Medulla oblongata (tissue), 1 donor: ENCODE data around the gene TSPAN11.
"Not testable (repeated sequence)": the region's sequence is repeated elsewhere in the genome, so short reads cannot be mapped to it uniquely, and the experiment has no call there.

Experiments
- DNase-seq: peaks from one replicate; pipeline ENCODE4 v3.0.0-alpha.2; 2015; ENCODE audit errors: extremely low spot score

The TSPAN11 gene

DNA sequence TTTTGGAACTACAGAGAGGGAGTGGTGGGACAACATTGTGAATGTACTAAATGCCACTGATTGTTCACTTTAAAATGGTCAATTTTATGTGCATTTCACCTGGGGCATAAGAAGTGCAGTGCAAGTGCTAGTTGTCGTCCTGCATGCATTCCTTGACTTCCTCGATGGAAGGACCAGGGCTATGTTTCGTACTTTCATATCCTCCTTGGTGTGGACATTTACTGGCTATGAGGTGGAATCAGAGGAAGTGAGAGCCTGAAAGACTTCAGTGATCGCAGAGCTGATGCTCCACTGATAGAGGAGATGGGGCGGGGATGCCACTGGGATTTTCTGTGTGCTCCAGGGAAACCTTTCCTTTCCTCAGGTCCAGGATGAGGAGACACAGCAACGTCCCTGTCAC, 93.0 kb downstream of the TSPAN11 start:
- peak; percentile 55 for DNase-seq

DNA sequence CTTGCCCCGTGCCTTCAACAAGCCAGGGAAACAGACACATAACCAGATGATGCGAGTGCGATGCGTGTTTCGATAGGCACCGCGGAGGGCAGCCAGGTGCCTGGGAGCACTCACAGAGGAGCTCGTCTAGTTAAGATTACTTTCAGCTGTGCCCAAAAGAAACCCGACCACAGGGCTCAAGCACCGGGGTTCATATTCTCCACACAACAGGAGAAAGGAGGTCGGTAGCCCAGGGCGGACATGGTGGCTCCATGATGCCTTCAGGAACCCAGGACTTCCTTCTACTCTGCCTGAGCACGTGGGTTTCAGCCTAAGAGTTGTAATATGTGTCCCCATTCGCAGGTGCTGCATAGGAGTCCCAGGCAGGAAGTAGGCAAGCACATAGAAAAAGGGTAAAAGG, 93.4 kb downstream of the TSPAN11 start:
- DNase-seq, result no peak

DNA sequence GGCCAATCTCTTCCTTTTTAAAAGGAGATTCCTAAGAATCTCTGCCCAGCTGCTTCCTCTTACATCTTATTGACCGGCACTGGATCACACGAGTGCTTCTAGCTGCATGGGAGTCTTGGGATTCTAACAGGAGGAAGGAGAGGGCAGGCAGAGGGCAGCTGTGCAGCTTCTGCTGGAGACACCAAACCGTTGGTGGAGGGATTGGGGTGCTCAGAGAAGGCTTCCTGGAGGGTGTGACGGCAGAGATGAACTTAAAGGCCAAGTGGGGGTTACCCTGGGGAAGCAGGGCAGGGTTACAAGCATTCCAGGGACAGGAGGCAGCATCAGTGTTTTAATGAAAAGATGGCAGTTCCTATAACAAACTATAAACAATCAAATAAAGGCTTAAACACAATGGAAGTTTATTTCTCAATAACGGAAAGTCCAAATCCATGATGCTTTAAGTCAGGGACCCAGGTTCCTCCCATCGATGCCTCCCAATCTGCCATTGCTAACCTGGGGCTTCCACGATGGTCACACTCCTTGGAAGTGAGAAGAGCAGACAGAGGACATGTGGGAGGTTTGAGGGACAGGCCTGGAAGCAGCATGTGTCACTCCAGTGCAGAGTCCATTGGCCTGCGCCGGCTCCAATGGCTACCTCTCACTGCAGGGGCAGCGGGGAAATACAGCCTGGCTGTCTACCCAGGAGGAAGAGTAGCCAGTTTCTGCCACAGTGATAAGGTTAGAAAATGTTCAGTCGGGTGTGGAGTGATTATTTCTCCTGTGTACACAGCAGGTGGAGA, 94.0 kb downstream of the TSPAN11 start:
- DNase-seq, result no peak

DNA sequence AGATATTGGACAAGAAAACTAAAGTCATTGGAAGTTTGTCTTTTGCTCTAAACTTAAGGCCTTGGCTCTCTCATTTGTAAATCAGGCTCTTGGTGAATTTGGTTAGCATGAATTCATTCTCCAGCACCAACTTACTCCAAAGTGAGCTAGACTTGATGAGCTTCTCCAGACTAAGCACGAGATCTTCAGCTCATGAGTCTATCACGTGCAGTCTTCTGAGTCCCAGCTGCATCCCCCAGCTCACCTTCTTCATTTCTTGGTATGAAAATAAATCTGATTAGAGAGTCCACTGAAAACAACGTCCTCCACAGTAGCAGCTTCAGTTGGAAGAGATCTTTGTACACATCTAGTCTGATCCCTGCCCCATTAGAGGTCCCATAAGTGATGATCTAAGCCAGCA, 94.6 kb downstream of the TSPAN11 start:
- DNase-seq, result no peak

DNA sequence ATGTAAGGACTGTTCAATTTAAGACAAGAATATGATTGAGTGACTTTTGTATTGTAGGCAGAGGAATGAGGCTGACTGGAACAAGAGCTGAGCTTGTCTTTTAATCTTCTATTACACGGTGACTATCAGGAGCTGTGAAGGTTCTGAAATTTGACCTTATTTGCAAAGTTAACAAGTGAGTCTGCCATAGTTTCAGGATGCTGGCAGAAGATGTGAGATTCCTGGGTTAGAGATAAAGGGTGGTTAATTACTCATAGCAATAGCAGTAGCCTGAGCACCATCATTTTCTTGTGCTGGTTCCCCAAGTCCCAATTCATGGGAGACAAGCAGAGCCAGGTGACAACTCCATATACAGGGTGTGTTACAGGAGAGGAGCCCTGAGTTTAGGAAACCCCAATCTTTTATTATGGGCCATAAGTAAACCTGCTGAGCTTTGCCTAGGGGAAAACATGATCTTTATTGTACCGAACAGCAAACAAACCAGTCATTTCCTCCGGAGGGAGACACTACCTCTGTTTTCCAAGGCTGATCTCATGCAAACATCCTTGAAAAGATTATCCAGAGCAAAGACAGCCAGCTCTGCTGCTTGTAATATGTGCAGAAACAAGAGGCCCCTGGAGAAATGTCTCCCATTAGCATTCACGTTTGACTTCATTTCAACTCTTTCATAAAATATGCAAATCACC, 95.4 kb downstream of the TSPAN11 start:
- no peak for DNase-seq

DNA sequence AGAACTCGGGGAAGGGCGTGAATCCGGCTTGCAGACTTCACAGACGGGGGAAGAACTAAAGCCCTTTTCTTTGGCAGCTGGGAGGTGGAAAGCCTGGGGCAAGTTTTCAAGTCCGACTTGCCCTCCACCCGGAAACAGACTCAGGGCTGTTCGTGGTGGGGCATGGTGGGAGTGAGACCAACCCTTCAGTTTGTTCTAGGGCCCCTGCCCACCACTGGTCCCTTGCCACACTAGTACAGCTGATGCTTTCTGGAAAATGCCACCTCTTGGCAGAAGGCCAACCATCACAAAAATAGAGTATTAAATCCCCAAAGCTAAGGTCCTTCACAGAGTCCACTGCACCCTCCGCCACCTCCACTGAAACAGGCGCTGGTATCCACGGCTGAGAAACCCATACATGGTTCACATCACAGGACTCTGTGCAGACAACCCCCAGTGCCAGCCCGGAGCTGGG, 96.8 kb downstream of the TSPAN11 start:
- no peak for DNase-seq

DNA sequence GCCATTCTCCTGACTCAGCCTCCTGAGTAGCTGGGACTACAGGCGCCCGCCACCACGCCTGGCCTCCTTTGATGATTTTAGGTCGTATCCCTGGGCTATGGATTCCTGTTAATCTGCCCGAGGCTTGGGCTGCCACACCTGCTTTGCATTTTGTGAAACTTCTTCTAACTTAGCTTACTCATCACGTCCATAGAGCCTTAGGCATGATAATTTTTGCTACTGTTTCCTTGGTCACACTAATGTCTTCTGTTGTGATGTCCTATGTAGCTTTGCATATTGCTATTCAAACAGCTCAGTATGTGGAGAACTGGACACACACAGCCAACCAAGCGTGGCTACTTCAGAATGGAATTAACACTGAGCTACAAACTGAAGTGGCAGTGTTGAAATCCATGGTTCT, 99.7 kb downstream of the TSPAN11 start:
- no peak for DNase-seq

DNA sequence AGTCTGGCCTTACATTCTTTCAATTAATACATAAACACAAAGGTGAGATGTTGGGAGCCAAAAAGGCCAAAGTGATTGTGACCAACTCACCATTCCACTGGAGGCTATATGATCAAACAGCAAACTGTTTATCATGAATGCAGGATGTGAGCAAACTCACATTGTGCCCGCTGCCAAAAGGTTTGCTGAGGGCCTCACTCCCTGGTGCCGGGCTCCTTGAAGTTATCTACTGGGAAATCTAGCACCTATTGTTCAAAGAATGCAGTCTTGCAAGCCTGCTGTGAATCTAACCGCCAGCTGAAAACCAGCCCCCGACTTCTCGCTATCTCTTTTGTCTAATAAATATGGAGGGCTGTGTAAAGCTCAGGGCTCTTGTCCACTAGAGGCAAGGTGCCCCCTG, 100.5 kb downstream of the TSPAN11 start:
- not testable (repeated sequence) for DNase-seq

DNA sequence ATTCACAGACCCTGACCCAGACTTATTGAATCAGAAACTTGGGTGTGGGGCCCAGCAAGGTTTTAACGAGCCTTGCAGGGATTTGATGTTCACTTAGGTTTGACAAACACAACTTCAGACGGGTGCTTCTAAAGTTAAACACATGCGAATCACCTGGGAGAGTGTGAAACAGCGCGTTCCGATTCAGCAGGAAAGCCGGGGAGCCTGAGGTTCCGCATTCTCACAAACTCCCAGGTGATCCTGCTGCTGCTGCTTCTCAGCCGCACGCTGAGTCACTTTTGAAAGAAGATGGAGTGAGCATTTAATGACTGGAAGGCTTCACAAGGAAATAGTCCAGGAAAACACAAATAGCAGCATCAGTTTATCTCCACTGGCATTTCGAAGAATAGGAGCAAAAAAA, 102.9 kb downstream of the TSPAN11 start:
- no peak for DNase-seq

DNA sequence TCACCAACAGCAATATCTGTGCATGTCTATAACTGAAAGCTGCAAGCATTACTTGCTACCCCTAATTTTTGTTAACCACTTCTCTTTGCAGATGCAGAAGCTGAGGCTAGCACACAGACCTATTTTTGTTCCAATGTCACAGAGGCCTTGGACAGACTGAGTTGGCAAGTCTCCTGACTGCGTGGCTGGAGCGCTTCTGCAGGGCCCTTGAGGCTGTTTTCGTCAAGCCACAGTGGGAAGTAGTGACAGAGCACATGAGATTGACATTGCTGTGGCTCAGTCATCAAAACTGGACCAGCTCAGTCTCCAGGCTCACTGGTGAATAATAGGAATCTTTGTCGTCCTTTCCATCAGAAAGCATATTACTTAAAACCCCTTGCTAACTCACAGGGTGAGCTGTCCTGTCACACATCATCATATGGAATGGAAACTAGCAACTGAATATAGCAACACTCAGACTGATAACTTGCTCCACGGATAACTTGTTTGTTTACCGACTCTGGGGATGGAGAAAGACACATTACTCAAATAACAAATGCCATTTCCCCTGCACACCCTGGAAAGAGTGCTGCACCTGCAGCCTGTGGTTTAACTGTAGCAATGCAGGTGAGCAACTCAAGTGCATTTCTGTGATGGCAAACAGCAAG, 103.5 kb downstream of the TSPAN11 start:
- peak; percentile 91 for DNase-seq

DNA sequence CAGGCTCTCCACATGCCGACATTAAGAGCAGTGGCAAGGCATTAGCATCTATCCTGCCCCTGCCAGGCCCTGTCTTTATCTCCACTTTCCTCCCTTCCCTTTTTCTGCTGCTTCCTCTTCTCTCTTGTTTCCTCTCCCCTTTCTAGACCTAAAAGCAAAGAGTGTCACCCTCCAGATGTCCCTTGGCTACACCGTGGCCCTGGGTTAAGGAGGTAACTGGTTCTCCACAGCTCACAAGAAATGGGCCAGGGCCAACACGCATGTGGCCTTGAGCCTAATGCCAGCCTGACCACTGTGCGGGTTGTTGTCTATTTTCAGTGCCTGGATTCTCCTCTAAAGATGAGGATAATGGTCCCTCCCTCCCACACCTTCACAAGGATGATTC, 105.4 kb downstream of the TSPAN11 start:
- no peak for DNase-seq

DNA sequence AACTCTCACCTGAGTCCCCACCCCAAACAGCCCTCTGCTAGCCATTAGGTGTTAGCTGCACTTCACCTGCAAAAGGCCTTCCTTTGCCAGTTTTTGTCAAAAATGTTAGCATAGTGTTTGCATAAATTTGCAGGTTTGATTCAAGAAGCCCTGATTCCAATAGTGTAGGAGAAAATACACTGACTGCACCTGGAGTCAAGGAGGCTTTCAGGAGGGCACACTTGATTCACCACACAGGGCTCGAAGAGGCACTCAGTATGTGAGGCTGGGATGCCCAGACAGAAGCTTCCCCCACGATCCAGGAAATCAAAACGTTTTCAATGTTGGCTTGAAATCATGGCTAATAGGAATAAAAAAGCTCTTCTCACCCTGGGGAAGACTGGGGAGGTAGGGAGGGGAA, 106.6 kb downstream of the TSPAN11 start:
- DNase-seq, result no peak

DNA sequence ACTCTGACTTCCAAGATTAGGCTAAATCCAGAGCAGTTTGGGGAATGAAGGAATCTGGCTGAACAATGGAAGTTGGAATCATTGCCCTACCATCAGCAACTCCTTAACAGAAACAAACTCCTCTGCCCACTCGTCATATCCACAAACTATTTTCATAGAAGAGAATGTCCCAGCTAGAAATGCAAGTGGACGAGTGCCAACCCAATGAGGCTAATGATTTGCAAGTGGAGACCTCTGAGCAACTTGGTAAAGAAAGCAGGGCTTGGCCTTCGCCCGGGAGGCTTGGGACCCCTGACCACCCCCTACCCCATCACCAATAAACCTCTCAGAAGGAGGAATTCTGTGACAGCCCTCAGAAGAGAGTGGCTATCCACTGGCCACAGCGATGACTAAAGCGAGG, 107.1 kb downstream of the TSPAN11 start:
- no peak for DNase-seq

DNA sequence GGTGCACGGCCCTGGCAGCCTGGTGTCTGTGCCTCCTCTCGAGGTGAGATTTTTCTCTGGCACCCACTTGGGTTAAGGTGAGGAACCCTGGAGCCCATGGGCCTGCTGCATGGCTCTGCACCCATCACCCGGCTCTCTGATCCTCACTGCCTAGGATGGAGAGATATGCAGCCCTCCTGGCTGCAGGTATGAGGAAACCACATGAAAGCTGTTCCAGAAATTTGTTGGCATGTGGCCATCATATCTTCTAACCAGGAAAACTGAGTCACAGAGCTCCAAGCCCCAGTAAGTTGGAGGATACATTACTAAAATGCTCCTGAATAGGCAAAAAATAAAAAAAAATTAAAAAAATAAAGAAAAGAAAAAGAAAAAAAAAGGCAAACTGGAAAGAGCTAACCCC, 107.8 kb downstream of the TSPAN11 start:
- DNase-seq, result no peak

DNA sequence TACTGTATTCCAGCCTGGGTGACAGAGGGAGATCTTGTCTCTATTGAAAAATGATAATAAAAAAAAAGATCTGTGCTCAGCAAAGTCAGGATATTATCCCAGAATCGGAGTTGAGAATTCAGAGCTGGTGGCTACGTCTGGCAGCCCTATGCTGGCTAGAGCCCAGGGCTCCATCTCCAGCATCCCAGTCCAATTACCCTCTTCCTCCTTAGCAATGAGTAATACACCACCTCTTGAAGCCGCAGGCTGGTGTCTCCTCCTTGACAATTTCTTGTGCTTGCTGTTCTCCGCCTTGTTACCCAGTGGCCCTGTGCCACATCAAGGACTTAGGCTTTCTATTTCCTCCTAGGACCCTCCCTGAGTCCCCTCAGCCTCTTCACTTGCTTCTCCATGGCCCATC, 108.7 kb downstream of the TSPAN11 start:
- DNase-seq, result no peak

DNA sequence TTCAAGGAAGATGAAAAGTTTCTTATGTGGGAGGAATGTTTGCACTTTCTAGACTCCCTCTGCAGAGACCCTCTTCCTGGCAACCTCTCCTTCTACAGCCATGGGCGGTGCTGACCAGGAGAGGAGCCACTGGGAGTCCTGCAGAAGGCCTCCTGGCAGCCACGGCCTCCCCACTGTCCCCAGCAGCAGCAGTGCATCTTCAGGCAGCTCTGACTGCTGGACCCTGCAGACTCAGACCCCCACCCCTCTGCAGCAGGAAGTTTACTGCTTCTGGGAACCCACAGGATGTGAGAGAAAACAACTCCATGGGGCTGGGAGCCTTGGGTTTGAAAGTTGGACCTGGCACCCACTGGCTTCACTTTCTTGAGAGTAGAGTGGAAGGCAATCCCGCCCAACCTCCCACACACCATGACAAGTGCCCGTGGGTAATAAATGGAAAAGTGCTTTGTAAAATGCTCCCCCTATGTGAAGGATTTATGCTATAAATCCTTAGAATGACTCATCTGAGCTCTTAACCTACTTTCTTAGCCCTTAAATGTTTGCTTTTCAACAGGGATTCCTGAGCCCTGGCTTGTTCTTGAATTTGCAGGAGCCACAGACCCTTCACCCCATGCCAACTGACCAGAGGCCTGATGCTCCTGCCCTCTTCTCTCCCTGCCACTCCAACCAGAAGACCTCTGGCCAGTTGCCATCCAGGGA, 109.6 kb downstream of the TSPAN11 start:
- DNase-seq, result no peak

DNA sequence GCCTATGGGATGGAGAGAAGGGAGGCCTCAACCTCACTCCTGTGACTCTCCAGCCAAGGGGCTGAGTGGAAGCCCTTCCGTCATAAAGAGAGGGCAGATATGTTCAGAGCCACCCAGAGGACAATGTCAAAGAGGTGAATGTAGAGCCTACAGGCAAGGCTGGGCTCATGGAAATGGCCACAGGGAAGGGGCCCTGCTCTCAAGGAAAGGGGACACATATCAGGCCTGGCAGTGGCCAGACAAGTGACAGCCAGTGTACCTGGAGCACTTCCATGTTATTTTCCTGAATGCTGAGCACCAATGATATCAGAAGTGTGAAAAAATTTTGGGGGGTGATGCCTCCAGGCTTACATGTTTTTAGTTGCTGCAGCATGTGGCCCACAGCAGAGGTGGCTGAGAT, 110.5 kb downstream of the TSPAN11 start:
- DNase-seq, result no peak

DNA sequence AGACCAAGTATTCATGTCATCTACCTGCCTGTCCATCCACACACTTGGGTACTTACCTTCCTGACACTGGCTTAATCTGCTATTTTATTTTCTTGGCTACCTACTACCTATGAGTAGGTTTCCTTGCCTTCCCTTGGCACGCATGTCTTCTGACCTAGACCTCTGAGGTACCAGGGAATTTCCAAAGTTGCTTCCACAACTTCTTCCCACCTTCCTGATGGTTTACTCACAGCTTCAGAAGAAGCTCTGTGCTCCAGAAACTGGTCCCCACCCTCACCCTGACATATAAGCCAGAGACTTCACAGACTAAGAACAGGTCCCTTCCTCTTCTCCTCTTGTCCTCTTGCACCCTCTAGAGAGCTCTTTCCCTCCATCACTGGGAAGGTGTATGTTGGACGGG, 111.4 kb downstream of the TSPAN11 start:
- no peak for DNase-seq

DNA sequence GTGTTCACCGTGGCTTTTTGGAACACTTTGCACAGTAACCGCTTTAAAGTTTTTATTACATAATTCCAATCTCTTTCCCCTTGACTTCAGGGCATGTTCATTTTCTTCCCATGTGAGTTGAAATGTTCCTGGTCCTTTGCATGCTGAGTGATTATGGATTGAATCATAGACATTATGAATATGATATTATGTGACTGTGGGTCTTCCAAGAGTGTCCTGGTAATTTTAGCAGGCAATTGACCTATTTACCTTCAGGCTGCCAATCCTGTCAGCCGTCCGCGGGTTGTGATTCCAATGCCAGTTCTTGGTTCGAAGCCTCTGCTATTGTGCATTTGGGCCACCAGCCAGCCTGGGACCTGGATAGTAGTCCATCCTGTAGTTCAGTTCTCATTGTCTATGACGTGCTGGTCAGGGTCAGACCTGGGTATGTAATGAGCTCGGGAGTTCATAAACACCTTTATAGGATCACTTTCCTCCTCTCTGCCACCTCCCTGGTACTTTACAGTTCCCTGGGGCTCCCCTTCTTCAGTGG, 114.6 kb downstream of the TSPAN11 start:
- DNase-seq, result no peak
